Body of pancreas (tissue), 4 donors: ENCODE data around the gene COL19A1. TPM values are rescaled to one million over a fixed set of nuclear protein-coding genes. Genes with fewer than 3 reads are reported as not detected.

Experiments
- ATAC-seq: fragments of 150-250 bp; one replicate; pipeline ENCODE4 v1.9.1; 2016
- DNase-seq, 4 donors: peaks; one replicate each; pipeline ENCODE4 v3.0.0-alpha.2; 2019
- H3K27ac ChIP-seq, 4 donors: fragments of 200-600 bp; sonication (generic); 1 replicate in 3 of 4; 2 replicates in 1 of 4; pipeline versions ENCODE4 v1.5.1 to v1.6.1; 2016 to 2019; ENCODE audit warnings: mild to moderate bottlenecking in 1 of 4, mixed read lengths in 1 of 4, moderate library complexity in 1 of 4
- H3K27me3 ChIP-seq, 2 donors: fragments of 200-600 bp; sonication (generic); one replicate each; pipeline ENCODE4 v1.6.0; 2016; ENCODE audit warnings: mild to moderate bottlenecking in 1 of 2
- H3K36me3 ChIP-seq, 2 donors: fragments of 200-600 bp; sonication (generic); replicated peaks in 1 of 2; 2 replicates each; pipeline ENCODE4 v1.5.1; 2016; ENCODE audit warnings: low read depth in 2 of 2; ENCODE audit not compliant: insufficient read depth in 1 of 2
- H3K4me1 ChIP-seq: fragments of 200-600 bp; sonication (generic); one replicate; pipeline ENCODE4 v1.6.0; 2016
- H3K4me3 ChIP-seq, 2 donors: fragments of 200-600 bp; sonication (generic); 1 replicate in 1 of 2; 2 replicates in 1 of 2; pipeline ENCODE4 v1.5.1; 2016 to 2019
- H3K9me3 ChIP-seq, 3 donors: fragments of 200-600 bp; sonication (generic); 1 replicate in 2 of 3; 2 replicates in 1 of 3; pipeline ENCODE4 v1.5.1; 2016
- POLR2A ChIP-seq, 3 donors: fragments of 450-650 bp; IDR thresholded peaks; one replicate each; pipeline ENCODE4 v1.6.1; 2016; ENCODE audit warnings: antibody characterized with exemption in 3 of 3, mild to moderate bottlenecking in 2 of 3
- WGBS, 2 donors: methylation state at CpG; one replicate each; pipeline ENCODE4 v1.1.5; 2017; 5-methylcytosine and 5-hydroxymethylcytosine counted together
- intact Hi-C: fragments of 100-400 bp; cut with DNase I; formaldehyde crosslinking; loops from one replicate; pipeline ENCODE4 v1.15.1; 2023
- total RNA-seq, 2 donors: library from RNA; depleted of rRNA; stranded (reverse); fragments of >200 nt; gene quantifications; one replicate each; pipeline ENCODE4 v1.1.0, GENCODE V29; 2016
- TF ChIP-seq, protein P1 (sequence below), 7 experiments: fragments of 450-650 bp in 4 of 7; fragments of 200-600 bp in 3 of 7; sonication (generic) in 3 of 7; IDR thresholded peaks; one replicate each; pipeline ENCODE4 v1.5.1; 2016 to 2019; ENCODE audit warnings: antibody characterized with exemption in 7 of 7

The COL19A1 gene
- total RNA-seq, 2 donors from 2014 or later, result 0.26 to 1.6 TPM

DNA sequence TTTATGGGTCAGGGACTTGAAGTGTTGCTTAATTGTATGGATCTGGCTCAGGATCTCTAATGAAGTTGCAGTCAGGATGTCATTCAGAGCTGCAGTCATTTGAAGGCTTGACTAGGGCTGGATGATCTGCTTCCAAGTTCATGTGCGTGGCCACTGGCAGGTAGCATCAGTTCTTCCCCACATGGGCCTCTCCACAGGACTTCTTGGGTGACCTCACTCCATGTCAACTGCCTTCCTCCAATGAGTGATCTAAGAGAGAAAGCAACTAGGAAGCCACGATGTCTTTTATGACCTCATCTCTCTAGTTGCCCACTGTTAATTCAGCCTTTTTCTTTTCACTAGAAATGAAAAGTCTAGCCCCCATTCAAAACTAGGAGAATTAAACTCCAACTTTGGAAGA is 332.4 kb downstream of the COL19A1 start:
- Histone ChIP-seq H3K27ac (no peak overlapping the region), H3K36me3 (no peaks in the 10 kb centered on the region), H3K27me3 (no peaks in the 10 kb centered on the region), H3K4me3 (no peak overlapping the region), H3K9me3 (no peaks in the 10 kb centered on the region), H3K4me1 (peaks cover under 1% of the 10 kb centered on the region)
- intact Hi-C loops, result no loop called here
- TF ChIP-seq POLR2A (IDR thresholded peaks at IDR 0.05), result no peak
- TF ChIP-seq, protein P1, sequence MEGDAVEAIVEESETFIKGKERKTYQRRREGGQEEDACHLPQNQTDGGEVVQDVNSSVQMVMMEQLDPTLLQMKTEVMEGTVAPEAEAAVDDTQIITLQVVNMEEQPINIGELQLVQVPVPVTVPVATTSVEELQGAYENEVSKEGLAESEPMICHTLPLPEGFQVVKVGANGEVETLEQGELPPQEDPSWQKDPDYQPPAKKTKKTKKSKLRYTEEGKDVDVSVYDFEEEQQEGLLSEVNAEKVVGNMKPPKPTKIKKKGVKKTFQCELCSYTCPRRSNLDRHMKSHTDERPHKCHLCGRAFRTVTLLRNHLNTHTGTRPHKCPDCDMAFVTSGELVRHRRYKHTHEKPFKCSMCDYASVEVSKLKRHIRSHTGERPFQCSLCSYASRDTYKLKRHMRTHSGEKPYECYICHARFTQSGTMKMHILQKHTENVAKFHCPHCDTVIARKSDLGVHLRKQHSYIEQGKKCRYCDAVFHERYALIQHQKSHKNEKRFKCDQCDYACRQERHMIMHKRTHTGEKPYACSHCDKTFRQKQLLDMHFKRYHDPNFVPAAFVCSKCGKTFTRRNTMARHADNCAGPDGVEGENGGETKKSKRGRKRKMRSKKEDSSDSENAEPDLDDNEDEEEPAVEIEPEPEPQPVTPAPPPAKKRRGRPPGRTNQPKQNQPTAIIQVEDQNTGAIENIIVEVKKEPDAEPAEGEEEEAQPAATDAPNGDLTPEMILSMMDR (IDR thresholded peaks at IDR 0.05), result no peak
- WGBS, 2 donors, result 87 to 94% methylated on average over 2 of the region's 2 CpGs
- DNase-seq, result no peak
- no peak for ATAC-seq

- no peak for DNase-seq
- Histone ChIP-seq H3K4me3 (no peak overlapping the region), H3K4me1 (peaks cover 18% of the 10 kb centered on the region), H3K36me3 (no peaks in the 10 kb centered on the region), H3K27me3 (no peaks in the 10 kb centered on the region), H3K9me3 (no peaks in the 10 kb centered on the region), H3K27ac (no peak overlapping the region)
- intact Hi-C loops, result no loop called here
- ATAC-seq, result no peak
- WGBS, 2 donors, result 74 to 94% methylated on average over 1 of the region's 1 CpG
- TF ChIP-seq, protein P1 (IDR thresholded peaks at IDR 0.05), result no peak
- no peak for TF ChIP-seq POLR2A (IDR thresholded peaks at IDR 0.05)
These were observed 342.0 kb downstream of the COL19A1 start for GRCh38 chr6:70208235-70208790.

- Histone ChIP-seq H3K36me3 (no peaks in the 10 kb centered on the region), H3K4me3 (no peak overlapping the region), H3K4me1 (peaks cover under 1% of the 10 kb centered on the region), H3K27ac (no peak overlapping the region), H3K9me3 (no peaks in the 10 kb centered on the region), H3K27me3 (no peaks in the 10 kb centered on the region)
- ATAC-seq, result no peak
- TF ChIP-seq, protein P1 (IDR thresholded peaks at IDR 0.05), result peak in 4 of 7 experiments; percentile 7 to 27 (median 12)
- TF ChIP-seq POLR2A (IDR thresholded peaks at IDR 0.05), result no peak
- DNase-seq, result no peak
- WGBS, 2 donors, result 50 to 59% methylated on average over 2 of the region's 2 CpGs
- intact Hi-C loops, result no loop called here
These were observed 344.1 kb downstream of the COL19A1 start for GRCh38 chr6:70210462-70210861.

DNA sequence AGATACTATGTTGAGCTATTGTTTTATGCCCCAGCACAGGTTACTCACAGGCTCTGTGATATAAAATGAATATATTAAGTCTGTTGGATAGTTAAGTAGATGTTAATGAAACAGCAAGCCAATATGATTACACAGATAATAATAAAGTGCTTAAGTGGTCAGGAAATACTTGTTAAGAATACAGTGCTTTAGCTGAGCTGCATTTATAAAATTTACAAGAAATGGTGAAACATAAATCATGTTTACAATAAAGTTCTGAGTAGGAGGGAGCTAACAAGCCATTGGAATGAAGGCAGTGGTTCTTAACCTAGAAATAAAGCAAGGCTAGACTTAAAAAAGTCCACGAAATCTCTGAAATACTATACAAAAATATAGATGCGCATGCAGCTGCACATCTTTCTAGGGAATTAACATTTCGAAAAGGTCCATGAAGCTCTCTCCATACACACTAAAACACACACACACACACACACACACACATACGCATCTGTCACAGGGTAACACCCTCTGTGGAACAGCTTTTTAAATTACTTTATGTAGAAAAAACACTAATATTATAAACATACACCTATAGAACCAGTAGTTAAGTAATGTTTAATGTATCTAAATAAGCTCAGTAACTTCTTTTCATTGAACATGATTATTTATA is 349.2 kb downstream of the COL19A1 start:
- intact Hi-C loops, result no loop called here

More for the DNA sequence above, 349.2 kb downstream of the COL19A1 start:
- 83 to 91% methylated on average over 4 of the region's 4 CpGs for WGBS, 2 donors
- no peaks in the 10 kb centered on the region for H3K4me1 ChIP-seq
- no peaks in the 10 kb centered on the region for H3K9me3 ChIP-seq
- TF ChIP-seq, protein P1 (IDR thresholded peaks at IDR 0.05), result no peak
- no peak for TF ChIP-seq POLR2A (IDR thresholded peaks at IDR 0.05)
- no peaks in the 10 kb centered on the region for H3K36me3 ChIP-seq
- H3K4me3 ChIP-seq, result no peak overlapping the region
- no peak overlapping the region for H3K27ac ChIP-seq
- DNase-seq (no peak), ATAC-seq (no peak)
- H3K27me3 ChIP-seq, result no peaks in the 10 kb centered on the region
